ENCODE data around the gene AXL. TPM values are rescaled to one million over a fixed set of nuclear protein-coding genes. Genes with fewer than 3 reads are reported as not detected.

Gene AXL
- total and polyA plus RNA-seq, 2 of the 13 experiments (the other 11 are each of a cell fraction or from before 2014, with no cell fraction given): 0.71 to 5.9 TPM

- TF ChIP-seq CC2D1A (CRISPR knock-in tag; IDR thresholded peaks at IDR 0.05): no peak
- no peak for TF ChIP-seq ZFP82 (CRISPR knock-in tag; IDR thresholded peaks at IDR 0.05; ENCODE audit: borderline replicate concordance)
- no peak; the same call in 1 of the 2 replicates for TF ChIP-seq EED (CRISPR knock-in tag; IDR thresholded peaks at IDR 0.05)
- no peak for TF ChIP-seq ZNF207 (IDR thresholded peaks at IDR 0.05; ENCODE audit: borderline replicate concordance)
- 0 out of 2 replicates have a peak, but pooled peaks have one; percentile 45 for TF ChIP-seq ZNF33A (CRISPR knock-in tag; IDR thresholded peaks at IDR 0.05; ENCODE audit: borderline replicate concordance)
- no peak; the same call in none of the 2 replicates for TF ChIP-seq SIX4 (CRISPR knock-in tag; IDR thresholded peaks at IDR 0.05)
- TF ChIP-seq ZNF530 (CRISPR knock-in tag; IDR thresholded peaks at IDR 0.05; ENCODE audit: low read depth): no peak
- no peak for TF ChIP-seq EHMT2 (IDR thresholded peaks at IDR 0.05; ENCODE audit: borderline replicate concordance, low read depth, low read length)
- no peak; the same call in 1 of the 2 replicates for TF ChIP-seq ZNF333 (CRISPR knock-in tag; IDR thresholded peaks at IDR 0.05; ENCODE audit: borderline replicate concordance)
- TF ChIP-seq ZNF652 (CRISPR knock-in tag; IDR thresholded peaks at IDR 0.05; ENCODE audit: borderline replicate concordance, low read depth): peak; percentile 7; the same call in 1 of the 2 replicates
- peak; percentile 6; the same call in 1 of the 2 replicates for TF ChIP-seq FOSL2 (CRISPR knock-in tag; IDR thresholded peaks at IDR 0.05)
- 0 out of 2 replicates have a peak, but pooled peaks have one; percentile 72 for TF ChIP-seq ZBTB10 (CRISPR knock-in tag; IDR thresholded peaks at IDR 0.05; ENCODE audit: borderline replicate concordance)
- no peak for TF ChIP-seq ZNF780A (CRISPR knock-in tag; IDR thresholded peaks at IDR 0.05)
- no peak for TF ChIP-seq ZNF234 (CRISPR knock-in tag; conservative IDR thresholded peaks at IDR 0.05)
- TF ChIP-seq ZBTB3 (CRISPR knock-in tag; IDR thresholded peaks at IDR 0.05; ENCODE audit: borderline replicate concordance, low read depth): no peak
- TF ChIP-seq FOXK2 (IDR thresholded peaks at IDR 0.05): no peak
- TF ChIP-seq KIAA2018 (CRISPR knock-in tag; IDR thresholded peaks at IDR 0.05; ENCODE audit: borderline replicate concordance): no peak
- 0 out of 2 replicates have a peak, but pooled peaks have one; percentile 34 for TF ChIP-seq MAZ (IDR thresholded peaks at IDR 0.05; ENCODE audit: borderline replicate concordance, low read depth, low read length)
- TF ChIP-seq MAZ (CRISPR knock-in tag; IDR thresholded peaks at IDR 0.05; ENCODE audit: low read depth): peak; percentile 93
These were observed 91.2 kb downstream of the AXL start, which contains the start of gene CCDC97 (continued) for GRCh38 chr19:41310033-41310831.

All from HepG2 (cell line).